SKM-1 (cell line): ENCODE data around the gene FBXW10.
"Not testable (repeated sequence)": the region's sequence is repeated elsewhere in the genome, so short reads cannot be mapped to it uniquely, and the experiment has no call there.

ENCODE experiments used
- DNase-seq: peaks from one replicate; lab custom pipeline; 2025; ENCODE audit not compliant: unreplicated experiment; lab: John Stamatoyannopoulos, UW

FBXW10 gene

GRCh38 chr17:18821430-18821829, 77.6 kb downstream of the FBXW10 start:
- DNase-seq: not testable (repeated sequence)

GRCh38 chr17:18827613-18828012, 83.8 kb downstream of the FBXW10 start:
- DNase-seq: not testable (repeated sequence)
